CD4-positive, alpha-beta T cell (primary cell): ENCODE measurements around the gene FBXW11. TPM values are rescaled to one million over a fixed set of nuclear protein-coding genes. Genes with fewer than 3 reads are reported as not detected.

Experiments used
- ATAC-seq: fragments of 200-7000 bp; cut with Tn5 transposase; one replicate; pipeline ENCODE4 v1.10.0; 2022; ENCODE audit warnings: mild to moderate bottlenecking; ENCODE audit not compliant: poor library complexity
- CTCF ChIA-PET: fragments of 350-600 bp; sonication (Branson Sonifier 250); formaldehyde crosslinking; loops from one replicate; lab custom pipeline; 2021; ENCODE audit warnings: antibody characterized with exemption, inconsistent platforms; lab: Charles Lee
- POLR2A ChIA-PET: fragments of 350-600 bp; sonication (Branson Sonifier 250); formaldehyde crosslinking; loops from one replicate; lab custom pipeline; 2021; ENCODE audit warnings: antibody characterized with exemption, inconsistent platforms; lab: Charles Lee
- DNase-seq, 14 experiments: peaks; one replicate each; pipeline ENCODE4 v3.0.0-alpha.2; 2013 to 2020; ENCODE audit warnings: mixed read lengths in 2 of 14
- H3K27ac ChIP-seq, 2 donors: one replicate each; pipeline versions ENCODE4 v1.5.1 to v1.7.0; 2013; ENCODE audit warnings: low read length in 2 of 2, low read depth in 1 of 2, mild to moderate bottlenecking in 1 of 2
- H3K27me3 ChIP-seq, 2 experiments: 1 replicate in 1 of 2; 2 replicates in 1 of 2; pipeline versions ENCODE4 v1.6.1 to v1.7.0; 2013; ENCODE audit warnings: low read length in 2 of 2, control low read depth in 1 of 2, mild to moderate bottlenecking in 1 of 2, moderate library complexity in 1 of 2; ENCODE audit not compliant: insufficient read depth in 2 of 2, control insufficient read depth in 1 of 2
- H3K36me3 ChIP-seq: one replicate; pipeline ENCODE4 v1.6.1; 2013; ENCODE audit warnings: low read length, control low read depth; ENCODE audit not compliant: insufficient read depth
- H3K4me1 ChIP-seq: one replicate; pipeline ENCODE4 v1.6.1; 2013; ENCODE audit warnings: low read length, control low read depth; ENCODE audit not compliant: insufficient read depth
- H3K4me3 ChIP-seq: one replicate; pipeline ENCODE4 v1.5.1; 2013; ENCODE audit warnings: mild to moderate bottlenecking, low read length, moderate library complexity
- H3K9me3 ChIP-seq, 2 experiments: 1 replicate in 1 of 2; 2 replicates in 1 of 2; pipeline versions ENCODE4 v1.6.1 to v1.7.0; 2013; ENCODE audit warnings: low read length in 2 of 2, mild to moderate bottlenecking in 2 of 2, control low read depth in 1 of 2, moderate library complexity in 1 of 2; ENCODE audit not compliant: control insufficient read depth in 1 of 2, insufficient read depth in 1 of 2
- H3K27ac Mint-ChIP-seq: one replicate; pipeline ENCODE4 v1.8.0; 2020; ENCODE audit warnings: mixed read lengths
- H3K27me3 Mint-ChIP-seq: one replicate; pipeline ENCODE4 v1.8.0; 2021; ENCODE audit warnings: mixed read lengths
- H3K36me3 Mint-ChIP-seq: one replicate; pipeline ENCODE4 v1.8.0; 2021; ENCODE audit warnings: low read depth, mixed read lengths
- H3K4me1 Mint-ChIP-seq: one replicate; pipeline ENCODE4 v1.8.0; 2021; ENCODE audit warnings: low read depth, mixed read lengths
- H3K4me3 Mint-ChIP-seq: one replicate; pipeline ENCODE4 v1.8.0; 2020; ENCODE audit warnings: mild to moderate bottlenecking, mixed read lengths
- H3K9me3 Mint-ChIP-seq: one replicate; pipeline ENCODE4 v1.8.0; 2020; ENCODE audit warnings: mixed read lengths
- CTCF ChIP-seq: fragments of 200-600 bp; IDR thresholded peaks from one replicate; pipeline ENCODE4 v1.8.0; 2022; ENCODE audit warnings: antibody characterized with exemption, mild to moderate bottlenecking
- intact Hi-C, 2 experiments: fragments of 100-400 bp; cut with DNase I in 1 of 2; cut with micrococcal nuclease in 1 of 2; formaldehyde crosslinking; loops; one replicate each; pipeline versions ENCODE4 v1.15.1 to v1.9.0; 2023 to 2025; cut with DNase I, micrococcal nuclease
- total RNA-seq, 174 experiments: library from RNA in 2 of 174; stranded (reverse) in 2 of 174; gene quantifications; one replicate each; pipeline ENCODE4 v1.2.3 and lab custom pipeline; 2021 to 2026

The FBXW11 gene
- total RNA-seq, 2 experiments from 2014 or later, result 20.9 to 24.0 TPM

GRCh38 chr5:171820561-171820960 lies 185.9 kb downstream of the FBXW11 start:
- Mint-ChIP-seq H3K27ac (no peak overlapping the region), H3K27me3 (no peaks in the 10 kb centered on the region), H3K4me3 (no peak overlapping the region), H3K9me3 (no peaks in the 10 kb centered on the region), H3K36me3 (no peaks in the 10 kb centered on the region), H3K4me1 (no peaks in the 10 kb centered on the region)
- POLR2A ChIA-PET, result no interaction called here
- no peaks in the 10 kb centered on the region for H3K27me3 ChIP-seq
- H3K4me1 ChIP-seq, result no peaks in the 10 kb centered on the region
- CTCF ChIA-PET, result no interaction called here
- ATAC-seq (no peak), DNase-seq (no peak)
- no peak for TF ChIP-seq CTCF
- intact Hi-C loops, result no loop called here
- no peaks in the 10 kb centered on the region for H3K36me3 ChIP-seq
- H3K27ac ChIP-seq, result no peak overlapping the region
- H3K9me3 ChIP-seq, result peaks cover 0 to 6% of the 10 kb centered on the region in 2 experiments
- H3K4me3 ChIP-seq, result no peak overlapping the region

GRCh38 chr5:171816666-171817065 lies 189.8 kb downstream of the FBXW11 start:
- Histone ChIP-seq H3K4me3 (no peak overlapping the region), H3K27me3 (no peaks in the 10 kb centered on the region), H3K36me3 (no peaks in the 10 kb centered on the region), H3K4me1 (no peaks in the 10 kb centered on the region), H3K9me3 (peaks cover 0 to 14% of the 10 kb centered on the region in 2 experiments), H3K27ac (no peak overlapping the region)
- H3K27me3 Mint-ChIP-seq, result no peaks in the 10 kb centered on the region
- ChIA-PET CTCF (no interaction called here), POLR2A (no interaction called here)
- H3K4me3 Mint-ChIP-seq, result no peak overlapping the region
- intact Hi-C loops, result no loop called here
- no peak overlapping the region for H3K27ac Mint-ChIP-seq
- no peak for ATAC-seq
- H3K36me3 Mint-ChIP-seq, result no peaks in the 10 kb centered on the region
- H3K9me3 Mint-ChIP-seq, result no peaks in the 10 kb centered on the region
- no peak for DNase-seq
- H3K4me1 Mint-ChIP-seq, result no peaks in the 10 kb centered on the region
- no peak for TF ChIP-seq CTCF

GRCh38 chr5:171813813-171814490 lies 192.5 kb downstream of the FBXW11 start:
- ChIA-PET CTCF (no interaction called here), POLR2A (no interaction called here)
- Histone ChIP-seq H3K4me1 (no peaks in the 10 kb centered on the region), H3K4me3 (no peak overlapping the region), H3K36me3 (no peaks in the 10 kb centered on the region), H3K27me3 (no peaks in the 10 kb centered on the region), H3K9me3 (peaks cover 0 to 23% of the 10 kb centered on the region in 2 experiments), H3K27ac (no peak overlapping the region)
- Mint-ChIP-seq H3K27me3 (no peaks in the 10 kb centered on the region), H3K9me3 (peaks cover 4% of the 10 kb centered on the region), H3K4me3 (no peak overlapping the region), H3K4me1 (no peaks in the 10 kb centered on the region), H3K36me3 (no peaks in the 10 kb centered on the region), H3K27ac (no peak overlapping the region)
- intact Hi-C loops, result no loop called here
- ATAC-seq (no peak), DNase-seq (no peak)
- no peak for TF ChIP-seq CTCF
